ENCODE measurements around the gene TMEM38A.
A peak's percentile ranks its signal among the peaks of the same experiment; 100 is the strongest.

Gene TMEM38A, protein sequence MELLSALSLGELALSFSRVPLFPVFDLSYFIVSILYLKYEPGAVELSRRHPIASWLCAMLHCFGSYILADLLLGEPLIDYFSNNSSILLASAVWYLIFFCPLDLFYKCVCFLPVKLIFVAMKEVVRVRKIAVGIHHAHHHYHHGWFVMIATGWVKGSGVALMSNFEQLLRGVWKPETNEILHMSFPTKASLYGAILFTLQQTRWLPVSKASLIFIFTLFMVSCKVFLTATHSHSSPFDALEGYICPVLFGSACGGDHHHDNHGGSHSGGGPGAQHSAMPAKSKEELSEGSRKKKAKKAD

GRCh38 chr19:16660763-16661479, at the start of gene TMEM38A:
Gene TMEM38A (plus strand): TSS chr19:16661139. CDS start chr19:16661218, 79 bp downstream.
- peaks cover 21 to 49% of the 10 kb centered on the region in 2 donors for H3K4me1 Mint-ChIP-seq
- ATAC-seq (replicated peaks) (peak; percentile 17 to 21), DNase-seq (peak; percentile 39)

DNA sequence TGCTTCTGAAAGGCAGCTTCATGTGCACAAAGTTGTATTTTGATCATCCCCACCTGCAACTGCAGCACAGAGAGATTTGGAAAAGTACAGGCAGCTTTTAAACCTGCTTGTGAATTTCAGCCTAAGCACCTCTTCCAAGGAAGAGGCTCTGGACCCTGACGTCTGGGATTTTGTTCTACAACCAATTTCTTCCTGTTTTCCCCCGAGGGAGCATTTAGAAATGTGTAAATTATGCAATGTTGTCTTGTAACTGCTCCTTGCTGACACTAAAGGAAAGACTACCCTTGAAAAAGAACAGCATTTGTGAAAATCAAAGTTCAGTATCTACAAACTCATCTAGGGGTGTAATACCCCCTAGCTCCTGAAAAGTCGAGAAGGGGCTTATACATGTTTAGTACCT, 48.3 kb upstream of the TMEM38A start:
- Mint-ChIP-seq H3K4me3 (no peak overlapping the region), H3K4me1 (peaks cover 59 to 86% of the 10 kb centered on the region in 2 donors), H3K9me3 (no peaks in the 10 kb centered on the region), H3K27me3 (no peaks in the 10 kb centered on the region), H3K36me3 (peaks cover 8 to 17% of the 10 kb centered on the region in 2 donors), H3K27ac (peak overlapping the region; percentile 71)
- ATAC-seq (replicated peaks) = no peak
- no peak for DNase-seq

More at GRCh38 chr19:16660763-16661479, at the start of gene TMEM38A:
- peak within 1 kb of the TSS; percentile 97 for H3K27ac Mint-ChIP-seq
- peaks cover 28 to 36% of the 10 kb centered on the region in 2 donors for H3K36me3 Mint-ChIP-seq
- no peaks in the 10 kb centered on the region for H3K27me3 Mint-ChIP-seq
- no peaks in the 10 kb centered on the region for H3K9me3 Mint-ChIP-seq
- H3K4me3 Mint-ChIP-seq = peak within 1 kb of the TSS; percentile 96 to 100

DNA sequence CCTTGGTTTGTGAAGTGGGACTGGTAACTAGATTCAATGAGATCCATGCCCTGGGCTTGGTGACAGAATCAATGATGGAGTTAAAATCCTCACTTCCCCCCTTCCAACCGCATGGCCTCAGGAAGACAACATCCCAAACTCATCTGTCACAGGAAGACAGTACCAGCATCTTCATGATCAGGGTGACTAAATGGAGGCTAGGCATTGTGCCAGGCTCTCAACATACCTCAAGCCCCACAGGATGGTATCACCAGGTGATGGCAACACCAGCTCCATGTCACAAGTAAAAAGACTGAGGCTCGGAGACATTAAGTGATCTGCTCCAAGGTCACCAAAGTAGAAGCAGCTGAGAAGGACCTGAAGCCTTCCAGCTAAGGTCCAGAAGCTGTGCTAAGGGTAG, 47.1 kb upstream of the TMEM38A start:
- Mint-ChIP-seq H3K36me3 (peaks cover 6 to 21% of the 10 kb centered on the region in 2 donors), H3K4me3 (no peak overlapping the region), H3K4me1 (peaks cover 62 to 86% of the 10 kb centered on the region in 2 donors), H3K27ac (peak overlapping the region; percentile 47), H3K9me3 (no peaks in the 10 kb centered on the region), H3K27me3 (no peaks in the 10 kb centered on the region)
- DNase-seq (no peak), ATAC-seq (replicated peaks) (no peak)

- Mint-ChIP-seq H3K4me3 (peak overlapping the region; percentile 45 to 74), H3K27ac (peak overlapping the region; percentile 72), H3K4me1 (peaks cover 72 to 95% of the 10 kb centered on the region in 2 donors), H3K9me3 (no peaks in the 10 kb centered on the region), H3K27me3 (no peaks in the 10 kb centered on the region), H3K36me3 (peaks cover 10 to 24% of the 10 kb centered on the region in 2 donors)
- DNase-seq (no peak), ATAC-seq (replicated peaks) (peak in 1 of 2 donors; percentile 34)
Observed at GRCh38 chr19:16614941-16615340, 46.0 kb upstream of the TMEM38A start.

DNA sequence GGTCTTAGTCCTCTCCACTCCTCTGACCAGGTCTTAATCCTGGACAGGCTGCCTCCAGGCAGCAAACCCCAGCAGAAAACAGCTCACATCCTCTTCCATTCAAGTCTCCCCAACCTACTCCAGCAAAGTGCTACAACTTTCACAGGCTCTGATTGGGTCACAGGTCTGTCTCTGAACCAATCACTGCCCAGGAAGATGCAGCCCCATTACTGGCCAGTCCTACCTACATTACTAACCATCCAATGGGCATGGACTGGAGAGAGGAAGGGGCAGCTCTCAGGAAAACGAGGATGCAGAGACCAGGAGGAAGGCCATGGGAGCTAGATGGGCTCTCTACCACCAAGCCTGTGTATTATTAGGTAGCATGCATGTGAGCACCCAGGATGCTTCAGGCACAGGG, 45.1 kb upstream of the TMEM38A start:
- peaks cover 10 to 24% of the 10 kb centered on the region in 2 donors for H3K36me3 Mint-ChIP-seq
- peak overlapping the region; percentile 34 to 35 for H3K4me3 Mint-ChIP-seq
- H3K27ac Mint-ChIP-seq = no peak overlapping the region
- DNase-seq (no peak), ATAC-seq (replicated peaks) (peak; percentile 39 to 41)
- H3K4me1 Mint-ChIP-seq = peaks cover 75 to 98% of the 10 kb centered on the region in 2 donors
- no peaks in the 10 kb centered on the region for H3K9me3 Mint-ChIP-seq
- H3K27me3 Mint-ChIP-seq = no peaks in the 10 kb centered on the region

DNA sequence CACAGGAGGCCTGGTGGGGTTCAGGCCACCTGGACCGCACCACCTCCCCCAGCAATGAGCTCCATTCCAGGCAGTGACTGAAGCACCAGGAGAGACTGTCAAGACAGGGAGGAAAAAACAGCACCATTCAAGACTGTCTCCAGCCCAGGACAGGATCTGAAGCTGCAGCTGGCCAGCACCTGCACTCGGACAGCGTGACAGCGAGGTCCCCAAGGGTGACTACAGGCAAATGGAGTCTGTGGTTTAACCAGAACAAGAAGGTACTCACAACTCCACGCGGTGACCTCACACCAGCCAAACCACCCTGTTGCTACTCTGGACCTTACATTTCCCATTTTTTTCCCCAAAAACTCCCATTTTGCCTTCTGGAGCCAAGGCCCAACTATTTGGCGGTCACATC, 42.7 kb upstream of the TMEM38A start:
- ATAC-seq (replicated peaks) (peak; percentile 50 to 60), DNase-seq (no peak)
- H3K4me3 Mint-ChIP-seq = peak overlapping the region in 1 of 2 donors; percentile 52
- H3K27ac Mint-ChIP-seq = peak overlapping the region; percentile 83
- no peaks in the 10 kb centered on the region for H3K9me3 Mint-ChIP-seq
- no peaks in the 10 kb centered on the region for H3K27me3 Mint-ChIP-seq
- peaks cover 74 to 94% of the 10 kb centered on the region in 2 donors for H3K4me1 Mint-ChIP-seq
- peaks cover 10 to 22% of the 10 kb centered on the region in 2 donors for H3K36me3 Mint-ChIP-seq

DNA sequence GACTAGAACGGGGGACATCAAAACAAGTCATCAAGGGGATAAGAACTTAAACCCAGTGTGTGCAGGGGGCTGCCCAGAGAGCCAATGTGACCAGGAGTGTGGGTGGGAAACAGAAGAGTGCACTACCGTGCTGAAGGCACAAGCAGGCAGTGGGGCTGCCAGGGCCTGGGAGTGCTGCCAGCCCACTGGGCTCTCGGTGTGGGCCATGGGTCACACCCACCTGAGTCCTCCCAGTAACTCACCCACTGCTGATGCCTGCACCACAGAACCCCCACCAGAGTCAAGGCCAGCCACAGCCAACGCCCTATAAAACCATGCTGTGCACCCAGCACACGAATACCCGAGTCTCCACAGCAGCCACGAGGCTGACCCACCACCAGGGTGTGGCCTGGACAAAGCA, 41.5 kb upstream of the TMEM38A start:
- Mint-ChIP-seq H3K27ac (peak overlapping the region; percentile 70), H3K9me3 (no peaks in the 10 kb centered on the region), H3K4me3 (peak overlapping the region in 1 of 2 donors; percentile 29), H3K4me1 (peaks cover 70 to 95% of the 10 kb centered on the region in 2 donors), H3K36me3 (peaks cover 15 to 23% of the 10 kb centered on the region in 2 donors), H3K27me3 (no peaks in the 10 kb centered on the region)
- ATAC-seq (replicated peaks) = no peak
- DNase-seq = no peak

GRCh38 chr19:16620018-16620417, 40.9 kb upstream of the TMEM38A start:
- H3K36me3 Mint-ChIP-seq = peaks cover 16 to 20% of the 10 kb centered on the region in 2 donors
- no peaks in the 10 kb centered on the region for H3K27me3 Mint-ChIP-seq
- DNase-seq = no peak
- H3K4me1 Mint-ChIP-seq = peaks cover 69 to 93% of the 10 kb centered on the region in 2 donors
- peak overlapping the region; percentile 42 for H3K27ac Mint-ChIP-seq
- no peak overlapping the region for H3K4me3 Mint-ChIP-seq
- no peaks in the 10 kb centered on the region for H3K9me3 Mint-ChIP-seq
- ATAC-seq (replicated peaks) = no peak

DNA sequence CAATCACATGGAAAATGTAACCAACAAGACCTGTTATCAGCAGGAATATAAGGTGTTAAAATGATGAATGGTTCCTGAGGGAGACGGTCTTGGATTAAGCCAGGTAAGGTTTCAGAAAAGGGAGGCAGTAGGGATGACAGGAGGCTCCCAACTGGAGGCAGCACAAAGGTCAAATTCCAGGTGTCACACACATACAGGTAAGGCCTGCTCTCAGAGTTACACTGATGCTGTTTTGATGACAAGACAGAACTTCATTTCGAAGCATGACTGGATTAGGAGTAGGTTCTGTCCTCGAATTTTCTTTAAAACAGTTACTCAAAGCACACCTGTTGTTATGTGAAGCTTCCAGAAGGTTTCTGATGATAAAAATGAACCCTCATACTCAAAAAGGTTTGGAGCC, 40.4 kb upstream of the TMEM38A start:
- peaks cover 69 to 92% of the 10 kb centered on the region in 2 donors for H3K4me1 Mint-ChIP-seq
- no peak for ATAC-seq (replicated peaks)
- H3K9me3 Mint-ChIP-seq = no peaks in the 10 kb centered on the region

GRCh38 chr19:16621165-16621800, 39.7 kb upstream of the TMEM38A start:
- Mint-ChIP-seq H3K27ac (peak overlapping the region; percentile 48), H3K36me3 (peaks cover 23 to 27% of the 10 kb centered on the region in 2 donors), H3K4me1 (peaks cover 68 to 92% of the 10 kb centered on the region in 2 donors), H3K27me3 (no peaks in the 10 kb centered on the region), H3K4me3 (no peak overlapping the region), H3K9me3 (no peaks in the 10 kb centered on the region)
- no peak for ATAC-seq (replicated peaks)
- DNase-seq = no peak

More for the DNA sequence above, 40.4 kb upstream of the TMEM38A start:
- Mint-ChIP-seq H3K27me3 (no peaks in the 10 kb centered on the region), H3K36me3 (peaks cover 21 to 22% of the 10 kb centered on the region in 2 donors), H3K27ac (peak overlapping the region; percentile 9), H3K4me3 (no peak overlapping the region)
- DNase-seq = no peak

DNA sequence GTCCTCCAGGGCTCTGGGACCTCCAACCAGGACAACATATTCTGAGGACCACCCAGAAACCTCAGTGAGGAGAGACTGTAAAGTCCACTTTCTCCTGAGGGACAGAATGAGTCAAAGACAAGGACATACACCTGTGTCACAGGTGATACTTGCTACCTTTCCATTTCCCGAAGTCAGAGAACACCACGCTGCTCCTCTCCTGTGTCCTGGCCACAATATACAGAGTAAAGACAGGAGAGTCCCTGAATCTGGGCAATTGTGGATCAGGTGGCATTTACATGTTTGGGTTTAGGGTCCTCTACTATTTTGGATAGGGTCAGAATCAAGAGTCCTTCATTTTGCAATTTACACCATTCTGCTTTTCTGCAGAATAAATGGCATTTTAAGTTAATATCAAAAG, 37.9 kb upstream of the TMEM38A start:
- Mint-ChIP-seq H3K4me3 (no peak overlapping the region), H3K27me3 (no peaks in the 10 kb centered on the region), H3K4me1 (peaks cover 59 to 86% of the 10 kb centered on the region in 2 donors), H3K27ac (no peak overlapping the region), H3K9me3 (no peaks in the 10 kb centered on the region), H3K36me3 (peaks cover 31 to 34% of the 10 kb centered on the region in 2 donors)
- no peak for DNase-seq
- ATAC-seq (replicated peaks) = no peak

- DNase-seq (no peak), ATAC-seq (replicated peaks) (no peak)
- Mint-ChIP-seq H3K36me3 (peaks cover 32 to 36% of the 10 kb centered on the region in 2 donors), H3K4me1 (peaks cover 54 to 81% of the 10 kb centered on the region in 2 donors), H3K9me3 (no peaks in the 10 kb centered on the region), H3K27ac (no peak overlapping the region), H3K27me3 (no peaks in the 10 kb centered on the region), H3K4me3 (no peak overlapping the region)
Observed at GRCh38 chr19:16623576-16623975, 37.4 kb upstream of the TMEM38A start.

DNA sequence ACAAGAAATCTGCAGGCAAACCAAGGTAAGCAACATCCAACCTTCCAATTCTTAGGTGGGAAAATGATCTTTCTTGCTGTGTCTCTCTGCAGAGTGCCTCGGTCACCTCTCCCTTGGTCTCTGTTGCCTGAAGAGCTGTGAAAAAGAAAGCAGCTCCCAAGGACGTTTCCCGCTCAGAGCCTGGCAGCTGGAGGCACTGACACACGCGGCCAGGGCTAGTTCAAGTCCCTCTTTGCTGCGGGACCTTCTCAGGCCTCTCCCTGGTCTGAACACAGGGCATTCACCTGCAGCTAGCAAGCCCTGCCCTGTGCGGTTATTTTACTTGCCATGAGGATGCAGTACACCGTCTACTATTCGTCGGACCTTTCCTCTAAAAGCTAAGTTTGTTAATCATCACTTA, 36.7 kb upstream of the TMEM38A start:
- Mint-ChIP-seq H3K36me3 (peaks cover 28 to 30% of the 10 kb centered on the region in 2 donors), H3K27me3 (no peaks in the 10 kb centered on the region), H3K4me1 (peaks cover 52 to 80% of the 10 kb centered on the region in 2 donors), H3K4me3 (no peak overlapping the region), H3K9me3 (no peaks in the 10 kb centered on the region), H3K27ac (no peak overlapping the region)
- ATAC-seq (replicated peaks) = no peak
- DNase-seq = no peak

All from stimulated activated naive B cell treated with anti-CD40 and anti-IgM and Interleukin-4, amounts not matched to agents 10 μg/mL and 1 μg/mL and 100 μg/mL, for 72 hours (primary cell).